WTC11 (cell line): Measurements from ENCODE around the gene SPTAN1. TPM values are rescaled to one million over a fixed set of nuclear protein-coding genes. Genes with fewer than 3 reads are reported as not detected.

Experiments used
- ATAC-seq: fragments of 200-7000 bp; cut with Tn5 transposase; 2 replicates; pipeline ENCODE4 v1.10.0; 2021; ENCODE audit warnings: mild to moderate bottlenecking, moderate library complexity
- Bru-seq: library from RNA; stranded (reverse); fragments of 400-500 nt; gene quantifications from one replicate; lab custom pipeline; 2021; lab: Mats Ljungman, UMichigan
- CTCF ChIA-PET: fragments of 300-600 bp; sonication (Branson Sonifier 250); formaldehyde crosslinking; loops from one replicate; lab custom pipeline; 2021; ENCODE audit warnings: antibody characterized with exemption; lab: Charles Lee
- POLR2A ChIA-PET: fragments of 350-600 bp; sonication (Branson Sonifier 250); formaldehyde crosslinking; loops from one replicate; lab custom pipeline; 2021; ENCODE audit warnings: antibody characterized with exemption; lab: Charles Lee
- DNase-seq: peaks from one replicate; pipeline ENCODE4 v3.0.0; 2021; ENCODE audit warnings: low spot score
- H3K27ac Mint-ChIP-seq: 2 replicates; pipeline ENCODE4 v1.8.0; 2021; ENCODE audit warnings: mixed read lengths
- H3K27me3 Mint-ChIP-seq: 2 replicates; pipeline ENCODE4 v1.8.0; 2021; ENCODE audit warnings: low read depth, mild to moderate bottlenecking, moderate library complexity, mixed read lengths
- H3K36me3 Mint-ChIP-seq: 2 replicates; pipeline ENCODE4 v1.8.0; 2021; ENCODE audit warnings: mixed read lengths
- H3K4me1 Mint-ChIP-seq: 2 replicates; pipeline ENCODE4 v1.8.0; 2022; ENCODE audit warnings: mixed read lengths
- H3K4me3 Mint-ChIP-seq: 2 replicates; pipeline ENCODE4 v1.8.0; 2021; ENCODE audit warnings: mild to moderate bottlenecking, moderate library complexity, mixed read lengths
- H3K9me3 Mint-ChIP-seq: 2 replicates; pipeline ENCODE4 v1.8.0; 2021; ENCODE audit warnings: mixed read lengths
- ATF6 ChIP-seq: sonication (generic); formaldehyde crosslinking; IDR thresholded peaks from 2 replicates; pipeline ENCODE4 v1.8.1; 2023; ENCODE audit warnings: mild to moderate bottlenecking, missing genetic modification reagents
- CBFB ChIP-seq: sonication (generic); formaldehyde crosslinking; IDR thresholded peaks from 2 replicates; pipeline ENCODE4 v1.8.1; 2022; ENCODE audit warnings: mild to moderate bottlenecking, low read depth, missing genetic modification reagents
- CREM ChIP-seq: sonication (generic); formaldehyde crosslinking; IDR thresholded peaks from 2 replicates; pipeline ENCODE4 v1.8.1; 2022; ENCODE audit warnings: mild to moderate bottlenecking, missing genetic modification reagents, moderate library complexity
- E2F5 ChIP-seq: sonication (generic); formaldehyde crosslinking; IDR thresholded peaks from 2 replicates; pipeline ENCODE4 v1.8.1; 2022; ENCODE audit warnings: mild to moderate bottlenecking, moderate library complexity, missing genetic modification reagents
- ELF4 ChIP-seq: sonication (generic); formaldehyde crosslinking; IDR thresholded peaks from 2 replicates; pipeline ENCODE4 v1.8.1; 2022; ENCODE audit warnings: low read depth, mild to moderate bottlenecking, moderate library complexity, missing genetic modification reagents
- EMX1 ChIP-seq: fragments of 250-450 bp; sonication (Bioruptor Pico); IDR thresholded peaks from 2 replicates; pipeline ENCODE4 v1.8.0; 2021; ENCODE audit warnings: mild to moderate bottlenecking
- ERG ChIP-seq: fragments of 250-450 bp; sonication (Bioruptor Pico); IDR thresholded peaks from 2 replicates; pipeline ENCODE4 v1.8.0; 2021; ENCODE audit warnings: mild to moderate bottlenecking
- ESRRA ChIP-seq: sonication (generic); formaldehyde crosslinking; IDR thresholded peaks from 2 replicates; pipeline ENCODE4 v1.8.1; 2022; ENCODE audit warnings: mild to moderate bottlenecking, missing genetic modification reagents, borderline replicate concordance
- FOXK1 ChIP-seq: sonication (generic); formaldehyde crosslinking; IDR thresholded peaks from 2 replicates; pipeline ENCODE4 v1.8.0; 2022; ENCODE audit warnings: mild to moderate bottlenecking, moderate library complexity, missing genetic modification reagents
- GABPB1 ChIP-seq: sonication (generic); formaldehyde crosslinking; IDR thresholded peaks from 2 replicates; pipeline ENCODE4 v1.8.1; 2023; ENCODE audit warnings: mild to moderate bottlenecking, missing genetic modification reagents
- IRF2 ChIP-seq: sonication (generic); formaldehyde crosslinking; IDR thresholded peaks from 2 replicates; pipeline ENCODE4 v1.8.0; 2022; ENCODE audit warnings: low read depth, missing genetic modification reagents, borderline replicate concordance
- KAT7 ChIP-seq: sonication (generic); formaldehyde crosslinking; IDR thresholded peaks from 2 replicates; pipeline ENCODE4 v1.8.1; 2023; ENCODE audit warnings: missing genetic modification reagents, mild to moderate bottlenecking, borderline replicate concordance
- MAX ChIP-seq: sonication (generic); formaldehyde crosslinking; IDR thresholded peaks from 2 replicates; pipeline ENCODE4 v1.8.0; 2022; ENCODE audit warnings: mild to moderate bottlenecking, missing genetic modification reagents
- MXD4 ChIP-seq: fragments of 250-450 bp; sonication (Bioruptor Pico); IDR thresholded peaks from 2 replicates; pipeline ENCODE4 v1.8.0; 2021; ENCODE audit warnings: mild to moderate bottlenecking, moderate library complexity, borderline replicate concordance
- NFE2L1 ChIP-seq: sonication (generic); formaldehyde crosslinking; IDR thresholded peaks from 2 replicates; pipeline ENCODE4 v1.8.1; 2023; ENCODE audit warnings: missing genetic modification reagents
- NR3C1 ChIP-seq: sonication (generic); formaldehyde crosslinking; conservative IDR thresholded peaks from 2 replicates; pipeline ENCODE4 v1.8.1; 2023; ENCODE audit warnings: low read depth, mild to moderate bottlenecking, missing genetic modification reagents
- SMAD3 ChIP-seq: sonication (generic); formaldehyde crosslinking; IDR thresholded peaks from 2 replicates; pipeline ENCODE4 v1.8.0; 2022; ENCODE audit warnings: missing genetic modification reagents, mild to moderate bottlenecking, borderline replicate concordance
- SP1 ChIP-seq: sonication (generic); formaldehyde crosslinking; conservative IDR thresholded peaks from 2 replicates; pipeline ENCODE4 v1.8.1; 2022; ENCODE audit warnings: missing genetic modification reagents
- TP53 ChIP-seq: sonication (generic); formaldehyde crosslinking; IDR thresholded peaks from 2 replicates; pipeline ENCODE4 v1.8.1; 2023; ENCODE audit warnings: mild to moderate bottlenecking, missing genetic modification reagents
- ZBTB21 ChIP-seq: sonication (generic); formaldehyde crosslinking; IDR thresholded peaks from 2 replicates; pipeline ENCODE4 v1.8.1; 2023; ENCODE audit warnings: mild to moderate bottlenecking, missing genetic modification reagents, borderline replicate concordance
- ZMAT4 ChIP-seq: fragments of 250-450 bp; sonication (Bioruptor Pico); IDR thresholded peaks from 2 replicates; pipeline ENCODE4 v1.9.0; 2021; ENCODE audit warnings: mild to moderate bottlenecking
- ZNF232 ChIP-seq: sonication (generic); formaldehyde crosslinking; IDR thresholded peaks from 2 replicates; pipeline ENCODE4 v1.8.0; 2022; ENCODE audit warnings: mild to moderate bottlenecking, missing genetic modification reagents
- ZNF281 ChIP-seq: sonication (generic); formaldehyde crosslinking; IDR thresholded peaks from 2 replicates; pipeline ENCODE4 v1.8.0; 2023; ENCODE audit warnings: mild to moderate bottlenecking, missing genetic modification reagents
- ZNF416 ChIP-seq: fragments of 250-450 bp; sonication (Bioruptor Pico); IDR thresholded peaks from 2 replicates; pipeline ENCODE4 v1.9.0; 2021; ENCODE audit warnings: mild to moderate bottlenecking, inconsistent platforms
- ZNF423 ChIP-seq: fragments of 250-450 bp; sonication (Bioruptor Pico); IDR thresholded peaks from 2 replicates; pipeline ENCODE4 v2.1.2; 2022; ENCODE audit warnings: mild to moderate bottlenecking, moderate library complexity
- ZSCAN18 ChIP-seq: fragments of 250-450 bp; sonication (Bioruptor Pico); IDR thresholded peaks from 2 replicates; pipeline ENCODE4 v2.1.2; 2022; ENCODE audit warnings: mild to moderate bottlenecking, moderate library complexity
- long read RNA-seq, 3 experiments: library from RNA in 1 of 3; library from capped mRNA in 1 of 3; library from polyadenylated mRNA in 1 of 3; unstranded in 2 of 3; stranded (forward) in 1 of 3; transcript quantifications; one replicate each; pipeline ENCODE4 v2.0.0, GENCODE V29; 2021
- total RNA-seq: library from RNA; stranded (reverse); gene quantifications from 3 replicates; pipeline ENCODE4 v1.2.3, GENCODE V29; 2021

Gene SPTAN1
- total RNA-seq = 213 to 255 TPM (median 224 TPM) in 3 replicates
- percentile 77 among the genes with signal in this experiment for Bru-seq, nascent RNA
- long read RNA-seq, experiment 1, full-length matches to known transcripts = 128 of 415 reads
- long read RNA-seq, experiment 1, partial matches to known transcripts = 246 of 415 reads
- long read RNA-seq, experiment 1, other reads (novel, unspliced or antisense) = 41 of 415 reads
- long read RNA-seq, experiment 2, full-length matches to known transcripts = 11 of 82 reads
- long read RNA-seq, experiment 2, partial matches to known transcripts = 46 of 82 reads
- long read RNA-seq, experiment 2, other reads (novel, unspliced or antisense) = 25 of 82 reads
- long read RNA-seq, experiment 3, partial matches to known transcripts = 0 of 1 reads
- long read RNA-seq, experiment 3, other reads (novel, unspliced or antisense) = 1 of 1 reads

- H3K36me3 Mint-ChIP-seq = no peaks in the 10 kb centered on the region
- ATAC-seq (peak; percentile 85), DNase-seq (peak; percentile 96)
- POLR2A ChIA-PET = interaction anchor here (1.0 to 1.8 kb wide), 5 partner anchors 10 to 137 kb away, joined by 3 to 5 read pairs (median 3); partner anchors contain the start of genes GLE1 and SET
- no peaks in the 10 kb centered on the region for H3K9me3 Mint-ChIP-seq
- H3K27ac Mint-ChIP-seq = peak within 1 kb of the TSS; percentile 99
- CTCF ChIA-PET = interaction anchor here (0.6 to 4.0 kb wide), 8 partner anchors 31 to 266 kb away, joined by 3 to 26 read pairs (median 4); partner anchors contain the start of genes CERCAM, COQ4 and ENDOG
- peak within 1 kb of the TSS; percentile 92 for H3K4me3 Mint-ChIP-seq
- H3K27me3 Mint-ChIP-seq = peaks cover 3% of the 10 kb centered on the region; the same call in 1 of the 2 replicates
- peaks cover 31% of the 10 kb centered on the region for H3K4me1 Mint-ChIP-seq
- TF ChIP-seq SP1 (CRISPR knock-in tag) (peak; percentile 69), ATF6 (CRISPR knock-in tag) (no peak), EMX1 (CRISPR knock-in tag) (no peak; the same call in 1 of the 2 replicates), ERG (no peak), ZNF281 (CRISPR knock-in tag) (no peak), E2F5 (CRISPR knock-in tag) (peak; percentile 53; the same call in 1 of the 2 replicates), NFE2L1 (CRISPR knock-in tag) (0 out of 2 replicates have a peak, but pooled peaks have one; percentile 14), MAX (CRISPR knock-in tag) (peak; percentile 34; the same call in 1 of the 2 replicates), ZBTB21 (peak; percentile 63; the same call in 1 of the 2 replicates), MXD4 (CRISPR knock-in tag) (no peak), KAT7 (no peak), ZMAT4 (CRISPR knock-in tag) (no peak), SMAD3 (no peak), ZNF423 (CRISPR knock-in tag) (peak; percentile 12; the same call in 1 of the 2 replicates), ZSCAN18 (CRISPR knock-in tag) (peak; percentile 63; the same call in 1 of the 2 replicates), CBFB (CRISPR knock-in tag) (peak; percentile 62; the same call in 1 of the 2 replicates), NR3C1 (CRISPR knock-in tag) (0 out of 2 replicates have a peak, but pooled peaks have one; percentile 37), ELF4 (CRISPR knock-in tag) (0 out of 2 replicates have a peak, but pooled peaks have one; percentile 75), ZNF232 (peak; percentile 19; the same call in 1 of the 2 replicates), ZNF416 (CRISPR knock-in tag) (peak; percentile 68; the same call in 1 of the 2 replicates), IRF2 (CRISPR knock-in tag) (no peak), ESRRA (no peak), TP53 (CRISPR knock-in tag) (peak; percentile 86; the same call in 1 of the 2 replicates), CREM (CRISPR knock-in tag) (peak; percentile 69; the same call in 1 of the 2 replicates), GABPB1 (CRISPR knock-in tag) (no peak), FOXK1 (CRISPR knock-in tag) (no peak)
These were observed at the start of gene SPTAN1 for GRCh38 chr9:128552153-128552743. TSS of gene SPTAN1 (plus strand) at chr9:128552587. CDS start at chr9:128566741, 14,154 bp downstream.
